K562 (cell line): ENCODE results near the gene IL17D. TPM values are rescaled to one million over a fixed set of nuclear protein-coding genes. Genes with fewer than 3 reads are reported as not detected.
A peak's percentile ranks its signal among the peaks of the same experiment; 100 is the strongest.
"Not testable (repeated sequence)": the region's sequence is repeated elsewhere in the genome, so short reads cannot be mapped to it uniquely, and the experiment has no call there.

Source experiments
- ATAC-seq: fragments of 200-7000 bp; cut with Tn5 transposase; 3 replicates; pipeline ENCODE4 v1.9.1; 2020; ENCODE audit warnings: moderate library complexity
- BruUV-seq: library from RNA; stranded (reverse); fragments of 400-500 nt; replicated peaks from 2 replicates; lab custom pipeline; 2021; lab: Mats Ljungman, UMichigan
- CTCF ChIA-PET: fragments of 300-600 bp; formaldehyde crosslinking; extraction: SDS; loops from one replicate; lab custom pipeline; 2021; ENCODE audit warnings: low intra/inter-chr PET ratio; lab: Yijun Ruan, JAX
- POLR2A ChIA-PET: fragments of 300-600, 350-650 bp; sonication (Branson Sonifier 250); formaldehyde crosslinking; extraction: SDS; loops from one replicate; lab custom pipeline; 2021; ENCODE audit warnings: antibody characterized with exemption, inconsistent platforms; lab: Yijun Ruan, JAX
- DNase-seq, 4 experiments: peaks; one replicate each; pipeline versions ENCODE4 v3.0.0 to v3.0.0-alpha.2; 2011 to 2018; ENCODE audit warnings: low spot score in 3 of 4, mixed read lengths in 3 of 4; ENCODE audit errors: extremely low read depth in 1 of 4
- FAIRE-seq: peaks from 2 replicates; lab custom pipeline; 2011; peaks lifted over from hg19 to GRCh38; lab: Jason Lieb, UNC
- H2AFZ ChIP-seq: 2 replicates; pipeline ENCODE4 v1.6.0; 2011; ENCODE audit warnings: low read depth, low read length, control low read depth, inconsistent platforms
- H3K27ac ChIP-seq: fragments of 200-600 bp; 3 replicates; pipeline ENCODE4 v1.8.0; 2011; ENCODE audit warnings: low read depth, mild to moderate bottlenecking, control low read depth, inconsistent platforms, low read length, moderate library complexity, mixed read lengths; ENCODE audit errors: extremely low read depth
- H3K27me3 ChIP-seq, 2 experiments: fragments of 300-600 bp in 1 of 2; 2 replicates in 1 of 2; 3 replicates in 1 of 2; pipeline versions ENCODE4 v1.6.0 to v1.8.0; 2011; ENCODE audit warnings: inconsistent platforms in 2 of 2, low read length in 2 of 2, mild to moderate bottlenecking in 1 of 2, mixed read lengths in 1 of 2, moderate library complexity in 1 of 2; ENCODE audit not compliant: control insufficient read depth in 2 of 2, insufficient read depth in 2 of 2
- H3K36me3 ChIP-seq: fragments of 300-600 bp; 3 replicates; pipeline ENCODE4 v1.8.0; 2011; ENCODE audit warnings: mild to moderate bottlenecking, low read length, inconsistent platforms; ENCODE audit not compliant: control insufficient read depth, insufficient read depth
- H3K4me1 ChIP-seq, 2 experiments: fragments of 200-600 bp in 1 of 2; replicated peaks in 1 of 2; 2 replicates in 1 of 2; 3 replicates in 1 of 2; pipeline versions ENCODE4 v1.5.1 to v1.8.0; 2011; ENCODE audit warnings: inconsistent platforms in 2 of 2, low read length in 2 of 2, mild to moderate bottlenecking in 1 of 2, mixed read lengths in 1 of 2, moderate library complexity in 1 of 2; ENCODE audit not compliant: control insufficient read depth in 2 of 2, insufficient read depth in 2 of 2
- H3K4me2 ChIP-seq: 2 replicates; pipeline ENCODE4 v1.6.1; 2011; ENCODE audit warnings: low read length, control low read depth, inconsistent platforms, mixed read lengths; ENCODE audit not compliant: insufficient read depth
- H3K4me3 ChIP-seq: fragments of 200-600 bp; sonication (generic), shearing (Covaris generic); 2 replicates; pipeline ENCODE4 v1.5.1; 2016; ENCODE audit warnings: control low read depth, inconsistent platforms
- H3K79me2 ChIP-seq: fragments of 200-600 bp; 3 replicates; pipeline ENCODE4 v1.8.0; 2011; ENCODE audit warnings: low read length, inconsistent platforms; ENCODE audit not compliant: control insufficient read depth, insufficient read depth
- H3K9ac ChIP-seq, 2 experiments: 2 replicates each; pipeline versions ENCODE4 v1.6.0 to v1.6.1; 2011; ENCODE audit warnings: low read depth in 2 of 2, low read length in 2 of 2, control low read depth in 1 of 2, inconsistent platforms in 1 of 2, mild to moderate bottlenecking in 1 of 2, mixed read lengths in 1 of 2; ENCODE audit not compliant: insufficient read depth in 1 of 2
- H3K9me1 ChIP-seq: one replicate; pipeline ENCODE4 v1.6.0; 2011; ENCODE audit warnings: inconsistent platforms, mild to moderate bottlenecking, low read length, moderate library complexity; ENCODE audit not compliant: control insufficient read depth, insufficient read depth
- H3K9me3 ChIP-seq: replicated peaks from 2 replicates; pipeline ENCODE4 v1.5.1; 2011; ENCODE audit warnings: low read depth, low read length, inconsistent platforms; ENCODE audit not compliant: control insufficient read depth, insufficient read depth
- H4K20me1 ChIP-seq: replicated peaks from 2 replicates; pipeline ENCODE4 v1.6.1; 2011; ENCODE audit warnings: low read length, inconsistent platforms, mixed read lengths; ENCODE audit not compliant: control insufficient read depth, insufficient read depth
- KLF13 ChIP-seq: fragments of 450-650 bp; IDR thresholded peaks from 2 replicates; pipeline ENCODE4 v1.6.1; 2016; ENCODE audit warnings: missing genetic modification characterization, low read depth, mild to moderate bottlenecking, missing compliant biosample characterization, moderate library complexity, borderline replicate concordance
- TCFL5 ChIP-seq: fragments of 250-450 bp; sonication (Bioruptor Pico); conservative IDR thresholded peaks from 2 replicates; pipeline ENCODE4 v1.6.1; 2021; ENCODE audit warnings: mild to moderate bottlenecking, moderate library complexity, matching md5 sums
- ZNF146 ChIP-seq: IDR thresholded peaks from one replicate; pipeline ENCODE4 v1.6.1; 2018; ENCODE audit warnings: missing compliant biosample characterization; ENCODE audit not compliant: unreplicated experiment
- WGBS: fragments of 100-300 bp; shearing (Covaris generic); methylation state at CpG from one replicate; pipeline ENCODE4 v1.1.6; 2016; ENCODE audit warnings: low coverage, mixed read lengths; ENCODE audit not compliant: insufficient coverage; ENCODE audit errors: missing lambda C conversion rate; 5-methylcytosine and 5-hydroxymethylcytosine counted together
- in situ Hi-C: fragments of 300-500 bp; cut with MboI; formaldehyde crosslinking; loops from 4 replicates; pipeline ENCODE4 v1.15.0; 2018; ENCODE audit warnings: inconsistent platforms, mixed read lengths
- intact Hi-C: fragments of 100-400 bp; cut with micrococcal nuclease; formaldehyde crosslinking; loops from 2 replicates; pipeline ENCODE4 v1.14.2; 2022
- polyA plus RNA-seq, 8 experiments: library from polyadenylated mRNA; depleted of rRNA in 4 of 8; stranded (reverse) in 5 of 8; unstranded in 3 of 8; fragments of >200 nt; fragmentation: Nextera tagmentation in 2 of 8; fragmentation: Illumina TruSeq in 1 of 8; extraction: Ambion mirVana in 2 of 8; extraction: Trizol in 1 of 8; gene quantifications; 2 replicates each; pipeline versions ENCODE4 v1.2.1 to v1.2.3, GENCODE V29; 2011 to 2014; ENCODE audit warnings: inconsistent platforms in 1 of 8, missing spikeins in 1 of 8
- total RNA-seq, 7 experiments: library from RNA; depleted of rRNA in 6 of 7; stranded (reverse); fragments of >200 nt in 6 of 7; fragmentation: Illumina TruSeq in 2 of 7; extraction: Trizol in 2 of 7; gene quantifications; 2 replicates each; pipeline versions ENCODE4 v1.2.1 to v1.2.3, GENCODE V29; 2011 to 2021; ENCODE audit warnings: low replicate concordance in 1 of 7

The IL17D gene
- total and polyA plus RNA-seq, 9 of the 15 experiments (the other 6 are each of a cell fraction or from before 2014, with no cell fraction given): 0.04 to 0.55 (median 0.13) TPM; not detected in 4

GRCh38 chr13:20740021-20740420, 36.5 kb downstream of the IL17D start:
- no peaks in the 10 kb centered on the region; a peak in 1 of 5 replicates for H3K4me1 ChIP-seq
- no peaks in the 10 kb centered on the region for H4K20me1 ChIP-seq
- intact Hi-C loops (no loop called here), in situ Hi-C loops (no loop called here)
- no TSS peak for BruUV-seq
- 97% methylated on average over 10 of the region's 22 CpGs for WGBS
- H3K27me3 ChIP-seq: no peaks in the 10 kb centered on the region
- H2AFZ ChIP-seq: no peak overlapping the region
- POLR2A ChIA-PET: no interaction called here
- H3K9me3 ChIP-seq: no peaks in the 10 kb centered on the region
- no peak overlapping the region for H3K4me2 ChIP-seq
- no peak for ATAC-seq
- H3K79me2 ChIP-seq: no peaks in the 10 kb centered on the region
- no peak for DNase-seq
- H3K27ac ChIP-seq: no peak overlapping the region
- H3K4me3 ChIP-seq: no peak overlapping the region
- no peaks in the 10 kb centered on the region for H3K9me1 ChIP-seq
- no peak for TF ChIP-seq KLF13
- TF ChIP-seq TCFL5: no peak
- TF ChIP-seq, all 486 proteins: peak for 0
- Histone ChIP-seq H3K9ac (no peak overlapping the region), H3K36me3 (no peaks in the 10 kb centered on the region)
- CTCF ChIA-PET: no interaction called here
- FAIRE-seq: no peak

- DNase-seq, H3K9me1 ChIP-seq, H2AFZ ChIP-seq, H3K4me3 ChIP-seq, POLR2A ChIA-PET, H3K9me3 ChIP-seq, intact Hi-C loops, H3K79me2 ChIP-seq, ATAC-seq, H3K27ac ChIP-seq, H3K9ac ChIP-seq, H4K20me1 ChIP-seq, H3K4me2 ChIP-seq, H3K36me3 ChIP-seq, H3K4me1 ChIP-seq, BruUV-seq, FAIRE-seq, in situ Hi-C loops, H3K27me3 ChIP-seq: not testable (repeated sequence)
- CTCF ChIA-PET: interaction anchor here (0.6 kb wide), 1 partner anchor 11 kb away, joined by 3 read pairs; no protein-coding TSS in a partner anchor
- peak; percentile 80 for TF ChIP-seq ZNF146
- WGBS: 63% methylated on average over 4 of the region's 4 CpGs
These were observed 40.4 kb downstream of the IL17D start for GRCh38 chr13:20743830-20744404.
